Measurements from ENCODE around the gene CD4.

- TF ChIP-seq POLR2A (IDR thresholded peaks at IDR 0.05; ENCODE audit: low read depth, low read length), result no peak
- TF ChIP-seq USF2 (IDR thresholded peaks at IDR 0.05; ENCODE audit: low read depth, low read length), result no peak
- TF ChIP-seq, protein P1, sequence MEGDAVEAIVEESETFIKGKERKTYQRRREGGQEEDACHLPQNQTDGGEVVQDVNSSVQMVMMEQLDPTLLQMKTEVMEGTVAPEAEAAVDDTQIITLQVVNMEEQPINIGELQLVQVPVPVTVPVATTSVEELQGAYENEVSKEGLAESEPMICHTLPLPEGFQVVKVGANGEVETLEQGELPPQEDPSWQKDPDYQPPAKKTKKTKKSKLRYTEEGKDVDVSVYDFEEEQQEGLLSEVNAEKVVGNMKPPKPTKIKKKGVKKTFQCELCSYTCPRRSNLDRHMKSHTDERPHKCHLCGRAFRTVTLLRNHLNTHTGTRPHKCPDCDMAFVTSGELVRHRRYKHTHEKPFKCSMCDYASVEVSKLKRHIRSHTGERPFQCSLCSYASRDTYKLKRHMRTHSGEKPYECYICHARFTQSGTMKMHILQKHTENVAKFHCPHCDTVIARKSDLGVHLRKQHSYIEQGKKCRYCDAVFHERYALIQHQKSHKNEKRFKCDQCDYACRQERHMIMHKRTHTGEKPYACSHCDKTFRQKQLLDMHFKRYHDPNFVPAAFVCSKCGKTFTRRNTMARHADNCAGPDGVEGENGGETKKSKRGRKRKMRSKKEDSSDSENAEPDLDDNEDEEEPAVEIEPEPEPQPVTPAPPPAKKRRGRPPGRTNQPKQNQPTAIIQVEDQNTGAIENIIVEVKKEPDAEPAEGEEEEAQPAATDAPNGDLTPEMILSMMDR (conservative IDR thresholded peaks at IDR 0.05; ENCODE audit: low read depth, low read length), result no peak
- no peak for TF ChIP-seq RAD21 (IDR thresholded peaks at IDR 0.05; ENCODE audit: low read length)
- TF ChIP-seq RFX5 (IDR thresholded peaks at IDR 0.05; ENCODE audit: low read depth, low read length), result no peak
- TF ChIP-seq MAZ (IDR thresholded peaks at IDR 0.05; ENCODE audit: borderline replicate concordance, low read depth, low read length), result no peak
- TF ChIP-seq MXI1 (IDR thresholded peaks at IDR 0.05; ENCODE audit: borderline replicate concordance, low read depth, low read length), result no peak
- TF ChIP-seq MAFK (IDR thresholded peaks at IDR 0.05; ENCODE audit: low read depth, low read length), result no peak
- no peak for TF ChIP-seq NFE2L2 (IDR thresholded peaks at IDR 0.05; ENCODE audit: low read depth, low read length)
- no peak for TF ChIP-seq FOS (IDR thresholded peaks at IDR 0.05; ENCODE audit: low read depth, low read length)
Observed at GRCh38 chr12:6775185-6776174, 13.8 kb upstream of the CD4 start.
